ENCODE measurements around the gene HNF1B. TPM values are rescaled to one million over a fixed set of nuclear protein-coding genes. Genes with fewer than 3 reads are reported as not detected.

HNF1B gene
- polyA plus RNA-seq, 3 donors from 2014 or later: not detected

DNA sequence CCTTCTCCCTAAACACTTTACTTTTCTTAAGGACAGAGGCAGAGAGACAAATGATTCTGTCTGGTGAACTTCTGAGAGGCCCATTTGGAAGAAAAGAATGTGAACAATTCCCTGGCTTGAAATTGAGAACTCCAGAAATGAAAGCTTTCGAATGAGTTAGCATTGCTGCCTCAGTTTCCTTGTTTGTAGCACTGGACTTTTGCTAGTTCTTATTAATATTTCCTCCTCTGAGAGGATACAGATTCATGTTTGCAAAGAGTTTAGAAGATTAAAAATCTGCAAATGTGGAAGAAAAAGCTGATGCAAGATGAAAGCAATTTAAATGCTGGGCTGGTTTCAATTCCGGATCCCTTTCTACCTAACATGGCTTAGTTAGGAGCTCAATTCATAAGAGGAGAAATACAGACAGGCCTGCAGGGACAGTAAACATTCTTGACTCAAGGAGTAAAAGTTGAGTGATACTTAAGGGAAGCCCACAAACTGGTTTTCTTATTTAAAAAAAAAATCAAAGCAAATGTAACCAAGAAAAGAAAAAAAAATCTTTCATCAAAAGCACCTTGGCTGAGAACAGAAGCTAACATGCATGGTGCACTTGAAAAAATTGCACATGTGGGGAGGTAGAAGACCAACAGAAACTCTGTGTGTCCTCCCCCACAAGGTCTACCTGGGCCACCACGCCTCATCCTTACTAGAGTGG lies 27.1 kb downstream of the HNF1B start:
- no peak for DNase-seq
- no peaks in the 10 kb centered on the region for H3K4me1 Mint-ChIP-seq
- H3K27ac Mint-ChIP-seq: no peak overlapping the region
- H3K36me3 Mint-ChIP-seq: no peaks in the 10 kb centered on the region
- H3K27me3 Mint-ChIP-seq (ENCODE audit: low read depth in 3 of 3): peaks cover 2 to 10% (median 6%) of the 10 kb centered on the region in 3 donors
- H3K9me3 Mint-ChIP-seq: no peaks in the 10 kb centered on the region
- H3K4me3 Mint-ChIP-seq: no peak overlapping the region

DNA sequence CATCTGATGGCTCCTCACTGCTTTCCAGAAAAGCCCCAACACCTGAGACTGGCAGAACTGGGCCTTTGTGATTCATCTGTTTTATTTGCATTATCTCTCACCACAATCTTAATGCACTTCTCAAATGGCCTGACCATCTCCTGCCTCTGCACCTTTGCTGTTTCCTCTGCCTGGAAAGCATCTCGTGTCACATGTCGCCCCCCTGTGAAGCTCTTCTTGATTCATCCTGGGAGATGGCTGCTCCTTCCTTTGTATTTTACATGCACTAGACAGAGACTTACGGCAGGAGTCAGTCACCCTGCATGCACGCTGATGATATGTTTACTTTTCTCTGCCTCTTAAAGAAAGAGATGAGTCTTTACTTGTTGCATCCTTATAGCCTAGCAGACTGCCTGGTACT lies 30.0 kb downstream of the HNF1B start:
- no peak overlapping the region for H3K27ac Mint-ChIP-seq
- H3K9me3 Mint-ChIP-seq: no peaks in the 10 kb centered on the region
- no peaks in the 10 kb centered on the region for H3K36me3 Mint-ChIP-seq
- no peaks in the 10 kb centered on the region for H3K4me1 Mint-ChIP-seq
- no peak for DNase-seq
- H3K4me3 Mint-ChIP-seq: no peak overlapping the region
- peaks cover 4 to 14% (median 7%) of the 10 kb centered on the region in 3 donors for H3K27me3 Mint-ChIP-seq (ENCODE audit: low read depth in 3 of 3)

DNA sequence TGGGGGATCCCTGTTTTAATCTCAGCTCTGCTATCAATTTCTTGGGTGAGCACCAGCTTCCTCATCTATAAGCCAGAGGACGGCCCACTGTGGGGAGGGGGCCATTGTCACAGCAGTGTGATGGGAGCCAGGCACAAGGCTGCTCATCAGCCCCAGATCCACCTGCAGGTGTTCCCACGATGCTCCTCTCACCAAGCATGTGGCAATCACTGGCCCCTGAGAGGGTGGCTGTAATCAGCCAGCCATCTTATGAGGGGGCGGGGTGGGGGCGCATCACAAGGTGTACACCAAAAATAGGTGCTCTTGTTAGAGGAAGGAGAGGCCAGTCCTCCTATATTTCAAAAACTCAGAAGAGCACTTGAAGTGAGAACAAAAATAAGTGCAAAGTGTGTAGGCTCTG lies 31.2 kb downstream of the HNF1B start:
- H3K27me3 Mint-ChIP-seq (ENCODE audit: low read depth in 3 of 3): peaks cover 4 to 16% (median 7%) of the 10 kb centered on the region in 3 donors
- H3K4me1 Mint-ChIP-seq: no peaks in the 10 kb centered on the region
- no peak overlapping the region for H3K27ac Mint-ChIP-seq
- no peak overlapping the region for H3K4me3 Mint-ChIP-seq
- no peaks in the 10 kb centered on the region for H3K9me3 Mint-ChIP-seq
- no peaks in the 10 kb centered on the region for H3K36me3 Mint-ChIP-seq
- DNase-seq: no peak

DNA sequence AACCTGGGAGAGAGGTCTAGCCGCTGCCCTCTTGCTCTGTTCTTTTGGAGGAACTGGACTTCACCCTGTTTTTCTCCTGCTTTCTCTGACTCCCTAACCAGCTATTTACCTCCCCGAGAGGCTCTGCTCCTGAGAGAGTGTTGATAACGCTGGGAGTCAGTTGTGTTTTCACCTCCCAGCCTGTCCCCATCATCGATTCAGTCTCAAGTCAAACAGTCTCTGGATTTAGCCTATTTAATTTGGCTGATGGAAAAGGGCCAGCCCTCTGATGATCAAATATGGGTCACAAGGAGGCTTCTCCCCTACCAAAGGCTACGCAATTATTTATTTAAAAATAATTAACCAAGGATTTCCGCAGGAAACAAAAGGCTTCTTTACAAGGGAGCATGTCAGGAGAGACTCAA lies 31.8 kb downstream of the HNF1B start:
- no peak overlapping the region for H3K4me3 Mint-ChIP-seq
- no peak for DNase-seq
- H3K27me3 Mint-ChIP-seq (ENCODE audit: low read depth in 3 of 3): peaks cover 4 to 16% (median 6%) of the 10 kb centered on the region in 3 donors
- no peaks in the 10 kb centered on the region for H3K36me3 Mint-ChIP-seq
- no peaks in the 10 kb centered on the region for H3K9me3 Mint-ChIP-seq
- H3K4me1 Mint-ChIP-seq: no peaks in the 10 kb centered on the region
- no peak overlapping the region for H3K27ac Mint-ChIP-seq

DNA sequence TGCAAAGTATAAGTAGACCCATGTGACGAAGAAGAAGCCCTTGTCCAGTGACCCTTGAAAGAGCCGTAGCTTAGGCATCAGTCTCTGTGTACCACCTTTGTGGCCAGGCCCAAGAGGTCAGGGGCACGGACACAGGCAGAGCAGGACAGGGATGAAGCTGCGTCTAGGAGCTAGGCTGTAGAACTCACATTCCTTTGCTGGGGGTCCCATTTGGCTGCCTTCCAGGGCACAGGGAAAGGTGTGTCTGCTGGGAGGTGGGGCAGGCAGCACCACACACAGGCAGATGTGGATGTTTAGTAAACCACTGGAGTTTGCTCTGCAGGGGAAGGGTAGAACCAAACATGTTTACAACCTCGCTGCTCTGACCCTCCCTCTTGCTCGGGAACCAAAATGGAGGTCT lies 33.7 kb downstream of the HNF1B start:
- DNase-seq: no peak
- Mint-ChIP-seq H3K4me1 (no peaks in the 10 kb centered on the region), H3K4me3 (no peak overlapping the region), H3K27me3 (ENCODE audit: low read depth in 3 of 3) (peaks cover 2 to 15% (median 8%) of the 10 kb centered on the region in 3 donors), H3K36me3 (no peaks in the 10 kb centered on the region), H3K27ac (no peak overlapping the region), H3K9me3 (no peaks in the 10 kb centered on the region)

DNA sequence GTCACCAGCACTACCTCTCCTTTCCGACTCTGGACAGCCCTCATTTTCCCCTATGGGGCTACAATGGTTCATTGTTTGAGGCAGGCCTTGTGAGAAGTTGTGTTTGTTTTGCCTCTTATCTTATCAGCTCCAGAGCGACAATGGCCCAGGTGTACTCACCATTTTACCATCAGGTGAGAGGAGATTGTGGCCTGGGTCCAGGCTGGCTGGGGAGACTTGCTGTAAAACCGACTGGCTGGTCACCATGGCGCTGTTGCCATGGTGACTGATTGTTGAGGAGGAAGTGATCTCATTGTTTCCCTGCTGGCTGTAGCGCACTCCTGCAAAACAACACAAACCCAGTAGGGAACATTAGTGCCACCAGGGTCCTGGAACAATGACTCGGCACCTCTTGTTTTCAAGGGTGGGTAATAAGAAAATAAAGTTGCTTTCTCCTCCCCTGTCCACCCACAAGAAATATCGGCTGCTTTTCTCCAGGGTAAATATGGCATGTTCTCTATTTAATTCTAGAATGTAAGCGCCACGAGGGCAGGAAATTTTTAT lies 34.4 kb downstream of the HNF1B start:
- Mint-ChIP-seq H3K4me3 (no peak overlapping the region), H3K27me3 (ENCODE audit: low read depth in 3 of 3) (peaks cover 2 to 12% (median 7%) of the 10 kb centered on the region in 3 donors), H3K27ac (no peak overlapping the region), H3K9me3 (no peaks in the 10 kb centered on the region), H3K4me1 (no peaks in the 10 kb centered on the region), H3K36me3 (no peaks in the 10 kb centered on the region)
- no peak for DNase-seq

DNA sequence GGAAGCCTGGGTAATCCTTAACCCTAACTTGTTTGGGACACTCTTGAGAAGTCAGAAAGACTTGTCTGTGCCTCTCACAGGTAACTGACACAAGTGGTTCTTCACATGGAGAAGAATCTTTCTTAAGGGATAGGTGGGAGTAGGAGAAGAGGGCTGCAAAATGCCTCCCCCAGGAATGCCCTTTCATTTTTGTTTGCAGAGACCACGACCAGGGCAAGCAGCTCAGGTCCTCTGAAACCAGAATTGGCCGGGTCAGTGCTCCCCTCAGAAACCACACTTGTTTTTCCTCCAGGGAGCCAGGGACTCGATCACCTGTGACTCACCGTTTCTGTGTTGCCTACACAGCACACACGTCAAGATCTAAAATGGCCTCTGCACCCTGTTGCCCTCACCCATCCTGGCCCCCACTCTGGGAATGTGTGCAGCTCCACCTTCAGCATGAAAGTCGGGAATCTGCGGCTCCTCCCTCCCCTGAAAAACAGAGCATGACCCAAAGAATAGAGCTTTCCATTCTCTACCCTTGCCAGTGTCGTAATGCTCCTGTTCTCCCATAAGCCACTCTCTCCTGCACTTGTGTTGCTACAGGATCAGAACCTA lies 36.1 kb downstream of the HNF1B start:
- no peaks in the 10 kb centered on the region for H3K9me3 Mint-ChIP-seq
- H3K27me3 Mint-ChIP-seq (ENCODE audit: low read depth in 3 of 3): peaks cover 4 to 15% (median 12%) of the 10 kb centered on the region in 3 donors
- no peak for DNase-seq
- H3K36me3 Mint-ChIP-seq: no peaks in the 10 kb centered on the region
- H3K4me1 Mint-ChIP-seq: no peaks in the 10 kb centered on the region
- H3K4me3 Mint-ChIP-seq: no peak overlapping the region
- H3K27ac Mint-ChIP-seq: no peak overlapping the region

DNA sequence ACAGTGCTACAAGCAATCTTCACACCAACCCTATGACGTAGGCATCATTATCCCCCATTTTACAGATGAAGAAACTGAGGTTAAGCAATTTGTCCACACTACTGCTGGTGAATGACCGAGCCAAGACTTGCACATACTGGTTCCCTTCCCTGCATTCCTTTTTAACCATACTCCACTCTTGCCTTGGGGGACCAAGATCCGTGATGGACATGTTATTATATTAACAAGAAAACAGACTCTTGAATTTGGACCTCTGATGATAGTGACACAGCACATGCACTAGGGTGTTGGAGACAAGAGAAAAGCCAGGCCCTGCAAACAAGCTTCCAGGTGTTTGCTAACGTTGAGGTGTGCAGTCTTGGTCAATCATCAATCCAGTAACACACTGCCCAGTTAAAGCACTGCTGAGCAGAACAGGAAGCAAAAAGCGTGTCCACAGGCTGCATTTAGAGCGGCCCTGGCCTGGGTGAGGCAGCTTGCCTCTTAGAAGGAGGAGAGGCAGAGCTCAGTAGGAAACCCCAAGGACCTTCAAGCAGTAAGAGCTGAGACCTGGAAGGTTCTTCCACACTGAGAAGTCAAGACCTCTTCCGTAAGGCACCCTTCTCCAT lies 36.7 kb downstream of the HNF1B start:
- Mint-ChIP-seq H3K4me1 (no peaks in the 10 kb centered on the region), H3K36me3 (no peaks in the 10 kb centered on the region), H3K4me3 (no peak overlapping the region), H3K27ac (no peak overlapping the region), H3K27me3 (ENCODE audit: low read depth in 3 of 3) (peaks cover 4 to 15% (median 12%) of the 10 kb centered on the region in 3 donors), H3K9me3 (no peaks in the 10 kb centered on the region)
- DNase-seq: no peak

DNA sequence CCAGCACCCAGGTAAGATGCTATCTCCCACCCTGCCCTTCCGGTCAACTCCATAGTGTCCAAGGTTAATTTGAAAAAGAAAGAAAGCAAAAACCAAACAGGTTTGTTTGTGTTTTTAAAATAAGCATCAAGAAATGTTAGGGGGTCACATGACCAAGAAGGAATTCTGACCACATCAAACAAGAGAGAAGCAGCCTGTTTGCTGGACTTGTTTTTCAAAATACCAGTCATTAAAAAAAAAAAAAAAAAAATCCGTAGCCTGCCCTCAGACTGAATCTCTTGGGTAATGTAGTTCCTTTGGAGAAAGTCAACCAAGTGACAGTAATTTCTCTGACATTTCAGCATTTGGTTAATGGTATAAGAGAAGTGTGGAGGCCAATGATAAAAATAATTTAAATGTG lies 38.4 kb downstream of the HNF1B start:
- Mint-ChIP-seq H3K36me3 (no peaks in the 10 kb centered on the region), H3K27ac (no peak overlapping the region), H3K27me3 (ENCODE audit: low read depth in 3 of 3) (peaks cover 3 to 13% (median 8%) of the 10 kb centered on the region in 3 donors), H3K9me3 (no peaks in the 10 kb centered on the region), H3K4me1 (peaks cover 0 to under 1% of the 10 kb centered on the region in 2 donors), H3K4me3 (no peak overlapping the region)
- DNase-seq: no peak

DNA sequence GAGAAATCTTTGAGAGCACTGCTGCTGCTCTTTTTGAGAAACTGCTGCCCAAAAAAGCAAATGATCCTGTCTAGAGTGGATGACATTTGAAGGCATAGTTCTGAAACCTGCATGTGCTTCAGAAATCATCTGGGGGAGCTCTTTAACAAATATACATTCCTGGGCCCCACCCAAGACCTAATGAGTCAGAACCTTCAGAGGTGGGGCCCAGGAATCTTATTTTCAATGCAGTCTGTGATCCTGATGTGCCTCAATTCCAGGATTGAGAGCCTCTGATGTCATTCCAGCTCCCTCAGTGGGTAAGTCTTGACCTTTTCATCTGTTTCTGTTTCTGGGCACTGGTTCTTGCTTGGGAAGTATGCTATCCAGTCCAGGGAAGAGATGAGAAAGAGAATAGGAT lies 42.3 kb downstream of the HNF1B start:
- H3K27ac Mint-ChIP-seq: no peak overlapping the region
- peaks cover 0 to 1% of the 10 kb centered on the region in 2 donors for H3K4me1 Mint-ChIP-seq
- peaks cover 3 to 20% (median 8%) of the 10 kb centered on the region in 3 donors for H3K27me3 Mint-ChIP-seq (ENCODE audit: low read depth in 3 of 3)
- DNase-seq: no peak
- H3K36me3 Mint-ChIP-seq: no peaks in the 10 kb centered on the region
- no peak overlapping the region for H3K4me3 Mint-ChIP-seq
- no peaks in the 10 kb centered on the region for H3K9me3 Mint-ChIP-seq

DNA sequence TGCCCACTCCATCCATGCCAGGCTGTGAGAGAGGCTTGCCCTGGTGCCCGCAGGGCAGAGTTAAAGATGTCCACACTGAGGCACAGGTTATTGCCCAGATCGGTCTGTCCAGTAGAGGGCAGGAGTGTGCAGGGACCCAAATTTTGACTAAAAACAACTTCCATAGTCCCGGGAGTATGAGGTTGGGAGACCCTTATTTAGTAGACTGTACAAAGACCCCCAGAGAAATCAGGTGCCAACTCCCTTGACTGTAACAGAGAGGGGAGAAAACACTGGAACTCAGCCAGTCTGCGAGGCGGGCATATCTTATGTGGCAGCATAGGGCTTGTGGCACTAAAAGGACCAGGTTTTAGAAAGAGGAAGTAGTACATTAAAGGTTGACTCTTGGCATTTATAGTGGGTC lies 43.4 kb downstream of the HNF1B start:
- Mint-ChIP-seq H3K27ac (no peak overlapping the region), H3K4me3 (no peak overlapping the region)

DNA sequence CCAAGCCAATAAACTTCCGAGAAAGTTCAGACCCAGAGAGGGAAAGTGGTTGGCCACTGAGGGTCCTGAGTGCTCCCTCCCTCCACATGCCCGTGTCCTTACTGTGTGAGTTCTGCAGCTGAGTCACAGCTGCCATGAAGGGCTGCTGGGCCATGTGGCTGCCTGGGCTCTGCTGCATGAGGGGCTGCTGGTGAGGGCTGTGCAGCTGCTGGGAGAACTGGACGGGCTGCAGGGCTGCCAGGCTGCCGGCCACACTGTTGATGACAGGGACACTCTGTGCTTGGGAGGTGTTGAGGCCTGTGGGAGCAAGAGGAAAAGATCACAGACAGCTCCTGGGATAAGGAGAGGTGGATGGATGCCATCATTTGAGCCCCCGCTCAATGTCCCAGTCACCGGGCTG lies 44.0 kb downstream of the HNF1B start:
- no peak for DNase-seq
- Mint-ChIP-seq H3K27me3 (ENCODE audit: low read depth in 3 of 3) (peaks cover 3 to 23% (median 6%) of the 10 kb centered on the region in 3 donors), H3K36me3 (no peaks in the 10 kb centered on the region), H3K4me1 (peaks cover 0 to 1% of the 10 kb centered on the region in 2 donors), H3K4me3 (no peak overlapping the region), H3K9me3 (no peaks in the 10 kb centered on the region), H3K27ac (no peak overlapping the region)

More for the DNA sequence above, 43.4 kb downstream of the HNF1B start:
- H3K36me3 Mint-ChIP-seq: no peaks in the 10 kb centered on the region
- DNase-seq: peak; percentile 11 to 24 (median 17)
- H3K27me3 Mint-ChIP-seq (ENCODE audit: low read depth in 3 of 3): peaks cover 3 to 21% (median 6%) of the 10 kb centered on the region in 3 donors
- peaks cover 0 to 1% of the 10 kb centered on the region in 2 donors for H3K4me1 Mint-ChIP-seq
- H3K9me3 Mint-ChIP-seq: no peaks in the 10 kb centered on the region

DNA sequence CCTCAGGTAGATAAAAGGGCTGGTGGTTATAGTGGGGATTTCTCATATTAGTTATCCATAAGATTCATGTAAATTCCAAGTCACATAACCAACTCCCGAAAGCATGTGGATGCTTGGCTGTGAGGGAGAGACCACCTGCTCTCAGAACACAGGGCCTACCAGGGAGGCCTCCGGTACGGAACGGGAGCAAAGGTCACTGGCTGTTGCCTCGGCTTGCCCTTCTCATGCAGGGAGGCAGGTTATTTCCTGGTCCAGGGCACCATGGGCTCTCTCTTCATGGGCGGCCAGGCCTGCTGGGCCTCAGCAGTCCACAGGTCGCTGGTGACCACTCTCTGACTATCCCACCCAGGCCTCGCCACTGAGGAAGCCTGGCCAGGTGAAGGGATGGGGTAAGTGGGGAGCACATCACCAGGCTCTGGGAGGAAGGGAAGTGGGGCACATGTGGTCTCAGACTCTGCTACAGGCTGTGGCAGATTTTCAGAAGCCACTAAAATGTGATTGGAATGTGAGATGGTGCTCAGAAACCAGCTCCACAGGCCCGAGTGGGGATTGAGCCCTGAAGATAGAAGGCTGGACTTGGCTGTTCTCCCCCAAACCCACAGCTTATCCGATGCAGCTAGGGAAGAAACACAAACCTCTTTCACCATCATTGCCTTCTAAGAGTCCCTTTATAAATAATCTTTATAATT lies 45.4 kb downstream of the HNF1B start:
- Mint-ChIP-seq H3K4me1 (peaks cover 0 to 1% of the 10 kb centered on the region in 2 donors), H3K9me3 (no peaks in the 10 kb centered on the region), H3K36me3 (no peaks in the 10 kb centered on the region), H3K4me3 (no peak overlapping the region), H3K27me3 (ENCODE audit: low read depth in 3 of 3) (peaks cover 3 to 20% (median 5%) of the 10 kb centered on the region in 3 donors), H3K27ac (no peak overlapping the region)
- no peak for DNase-seq

DNA sequence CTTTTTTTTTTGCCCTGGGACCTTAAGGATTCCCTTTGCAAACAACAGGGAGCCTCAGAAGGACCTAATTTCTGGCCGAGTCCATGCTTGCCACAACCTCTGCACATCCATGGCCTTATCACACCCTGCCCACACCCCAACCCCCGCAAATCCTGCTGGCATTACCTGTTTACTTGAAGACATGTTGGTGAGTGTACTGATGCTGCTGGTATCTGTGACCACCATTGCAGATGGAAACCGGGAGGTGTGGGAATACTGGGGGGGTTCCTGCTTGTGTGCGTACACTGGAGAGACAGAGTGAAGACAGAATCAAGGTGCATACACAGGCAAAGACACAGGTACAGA lies 46.0 kb downstream of the HNF1B start:
- no peaks in the 10 kb centered on the region for H3K36me3 Mint-ChIP-seq
- DNase-seq: no peak
- peaks cover 2 to 20% (median 6%) of the 10 kb centered on the region in 3 donors for H3K27me3 Mint-ChIP-seq (ENCODE audit: low read depth in 3 of 3)
- peaks cover 0 to 1% of the 10 kb centered on the region in 2 donors for H3K4me1 Mint-ChIP-seq
- no peak overlapping the region for H3K27ac Mint-ChIP-seq
- H3K4me3 Mint-ChIP-seq: no peak overlapping the region
- H3K9me3 Mint-ChIP-seq: no peaks in the 10 kb centered on the region

All from immature natural killer cell (primary cell).